Calu3 (cell line): ENCODE measurements around the gene ALOX5. TPM values are rescaled to one million over a fixed set of nuclear protein-coding genes. Genes with fewer than 3 reads are reported as not detected.

Experiments
- BruUV-seq: library from RNA; stranded (reverse); fragments of 400-500 nt; replicated peaks from 2 replicates; lab custom pipeline; 2021; lab: Mats Ljungman, UMichigan
- CTCF ChIA-PET: fragments of 300-600 bp; sonication (Branson Sonifier 250); formaldehyde crosslinking; loops from one replicate; lab custom pipeline; 2022; ENCODE audit warnings: antibody characterized with exemption; lab: Charles Lee
- DNase-seq: peaks from one replicate; pipeline ENCODE4 v3.0.0; 2022
- H3K27ac Mint-ChIP-seq: one replicate; pipeline ENCODE4 v1.8.0; 2022; ENCODE audit warnings: mixed read lengths; ENCODE audit not compliant: unreplicated experiment
- H3K27me3 Mint-ChIP-seq: one replicate; pipeline ENCODE4 v1.8.0; 2022; ENCODE audit warnings: mixed read lengths; ENCODE audit not compliant: unreplicated experiment
- H3K36me3 Mint-ChIP-seq: one replicate; pipeline ENCODE4 v1.8.0; 2022; ENCODE audit warnings: mild to moderate bottlenecking, moderate library complexity, mixed read lengths; ENCODE audit not compliant: insufficient read depth, unreplicated experiment
- H3K4me1 Mint-ChIP-seq: one replicate; pipeline ENCODE4 v1.8.0; 2022; ENCODE audit warnings: mild to moderate bottlenecking, low read depth, mixed read lengths; ENCODE audit not compliant: unreplicated experiment
- H3K4me3 Mint-ChIP-seq: one replicate; pipeline ENCODE4 v1.8.0; 2022; ENCODE audit warnings: mild to moderate bottlenecking, low read depth, moderate library complexity, mixed read lengths; ENCODE audit not compliant: unreplicated experiment
- H3K9me3 Mint-ChIP-seq: one replicate; pipeline ENCODE4 v1.8.0; 2022; ENCODE audit warnings: low read depth, mixed read lengths; ENCODE audit not compliant: unreplicated experiment
- CTCF ChIP-seq: fragments of 200-600 bp; IDR thresholded peaks from one replicate; pipeline ENCODE4 v1.8.0; 2022; ENCODE audit warnings: antibody characterized with exemption; ENCODE audit not compliant: unreplicated experiment
- intact Hi-C: fragments of 100-400 bp; cut with micrococcal nuclease; formaldehyde crosslinking; loops from one replicate; pipeline ENCODE4 v1.10.0; 2022; ENCODE audit not compliant: unreplicated experiment
- total RNA-seq: library from RNA; stranded (reverse); gene quantifications from 2 replicates; pipeline ENCODE4 v1.2.3, GENCODE V29; 2022

Gene ALOX5
- total RNA-seq, 1 experiment from 2014 or later = 44.9 TPM

GRCh38 chr10:45416603-45417002 is 42.6 kb downstream of the ALOX5 start:
- intact Hi-C loops = no loop called here
- no peak for DNase-seq
- no peaks in the 10 kb centered on the region for H3K9me3 Mint-ChIP-seq
- H3K27me3 Mint-ChIP-seq = no peaks in the 10 kb centered on the region
- BruUV-seq = no TSS peak
- CTCF ChIA-PET = no interaction called here
- TF ChIP-seq CTCF = no peak
- peaks cover 11% of the 10 kb centered on the region for H3K36me3 Mint-ChIP-seq
- H3K4me3 Mint-ChIP-seq = no peak overlapping the region
- no peak overlapping the region for H3K27ac Mint-ChIP-seq
- H3K4me1 Mint-ChIP-seq = peaks cover 30% of the 10 kb centered on the region

- intact Hi-C loops = loop anchor here (1.0 kb wide), 1 partner anchor 41 kb away; no protein-coding TSS in a partner anchor
- no peak for DNase-seq
- Mint-ChIP-seq H3K4me3 (no peak overlapping the region), H3K27ac (peak overlapping the region; percentile 22), H3K4me1 (peaks cover 30% of the 10 kb centered on the region), H3K9me3 (no peaks in the 10 kb centered on the region), H3K27me3 (no peaks in the 10 kb centered on the region), H3K36me3 (peaks cover 11% of the 10 kb centered on the region)
- BruUV-seq = no TSS peak
- CTCF ChIA-PET = no interaction called here
- no peak for TF ChIP-seq CTCF
Measured at GRCh38 chr10:45417746-45418145, 43.7 kb downstream of the ALOX5 start.

GRCh38 chr10:45418417-45418848 is 44.4 kb downstream of the ALOX5 start:
- Mint-ChIP-seq H3K4me3 (peak overlapping the region; percentile 72), H3K27me3 (no peaks in the 10 kb centered on the region), H3K27ac (peak overlapping the region; percentile 67), H3K4me1 (peaks cover 30% of the 10 kb centered on the region), H3K9me3 (no peaks in the 10 kb centered on the region), H3K36me3 (peaks cover 11% of the 10 kb centered on the region)
- intact Hi-C loops = loop anchor here (1.0 kb wide), 1 partner anchor 42 kb away; no protein-coding TSS in a partner anchor
- CTCF ChIA-PET = no interaction called here
- no peak for DNase-seq
- no peak for TF ChIP-seq CTCF
- no TSS peak for BruUV-seq

GRCh38 chr10:45418849-45419675 is 45.0 kb downstream of the ALOX5 start:
- CTCF ChIA-PET = no interaction called here
- peak overlapping the region; percentile 67 for H3K27ac Mint-ChIP-seq
- peaks cover 11% of the 10 kb centered on the region for H3K36me3 Mint-ChIP-seq
- intact Hi-C loops = loop anchor here (1.0 kb wide), 1 partner anchor 43 kb away; no protein-coding TSS in a partner anchor
- H3K4me1 Mint-ChIP-seq = peaks cover 30% of the 10 kb centered on the region
- no peak for TF ChIP-seq CTCF
- peak; percentile 30 for DNase-seq
- no peaks in the 10 kb centered on the region for H3K9me3 Mint-ChIP-seq
- no TSS peak for BruUV-seq
- H3K27me3 Mint-ChIP-seq = no peaks in the 10 kb centered on the region
- peak overlapping the region; percentile 72 for H3K4me3 Mint-ChIP-seq
